SU-DHL-6 (cell line): ENCODE measurements around the gene FOXO3.

Experiments used
- H2AFZ ChIP-seq: fragments of 200-600 bp; sonication (generic); 2 replicates; pipeline ENCODE4 v1.6.1; 2014; ENCODE audit warnings: low read depth, mild to moderate bottlenecking, moderate library complexity, mixed read lengths, antibody characterized with exemption, low read length; ENCODE audit not compliant: severe bottlenecking
- H3F3A ChIP-seq: fragments of 200-600 bp; shearing (Covaris generic); 2 replicates; pipeline ENCODE4 v1.6.0; 2016; ENCODE audit warnings: antibody characterized with exemption, mild to moderate bottlenecking; ENCODE audit not compliant: insufficient read depth
- H3K27ac ChIP-seq: fragments of 200-600 bp; sonication (generic); 2 replicates; pipeline ENCODE4 v1.5.1; 2016; ENCODE audit warnings: low read depth, mild to moderate bottlenecking, low read length, moderate library complexity, mixed read lengths
- H3K27me3 ChIP-seq: fragments of 200-600 bp; sonication (generic), shearing (Covaris generic); 2 replicates; pipeline ENCODE4 v1.6.0; 2014; ENCODE audit warnings: mild to moderate bottlenecking, low read length
- H3K36me3 ChIP-seq: fragments of 200-600 bp; sonication (generic); 2 replicates; pipeline ENCODE4 v1.6.1; 2014; ENCODE audit warnings: mild to moderate bottlenecking, low read length, mixed read lengths
- H3K4me2 ChIP-seq: fragments of 300-600, 200-600 bp; shearing (Covaris generic), sonication (generic); 2 replicates; pipeline ENCODE4 v1.6.0; 2014; ENCODE audit warnings: low read length, low read depth, mild to moderate bottlenecking; ENCODE audit not compliant: poor library complexity, severe bottlenecking
- H3K4me3 ChIP-seq: fragments of 200-600 bp; sonication (generic); 2 replicates; pipeline ENCODE4 v1.5.1; 2014; ENCODE audit warnings: antibody characterized with exemption, low read length, mild to moderate bottlenecking, mixed read lengths; ENCODE audit not compliant: insufficient read depth, poor library complexity, severe bottlenecking
- H3K79me2 ChIP-seq: fragments of 200-600 bp; sonication (generic); 2 replicates; pipeline ENCODE4 v1.6.1; 2014; ENCODE audit warnings: mild to moderate bottlenecking, low read length, moderate library complexity; ENCODE audit not compliant: insufficient read depth
- H3K9ac ChIP-seq: fragments of 200-600 bp; sonication (generic); 2 replicates; pipeline ENCODE4 v1.7.0; 2014; ENCODE audit warnings: mild to moderate bottlenecking, low read length
- H3K9me2 ChIP-seq: fragments of 200-600 bp; sonication (generic); replicated peaks from 2 replicates; pipeline ENCODE4 v1.6.1; 2014; ENCODE audit warnings: low read length; ENCODE audit not compliant: insufficient read depth
- H3K9me3 ChIP-seq: fragments of 200-600 bp; sonication (generic); 2 replicates; pipeline ENCODE4 v1.6.1; 2014; ENCODE audit warnings: low read length, mixed read lengths; ENCODE audit not compliant: insufficient read depth
- H4K20me1 ChIP-seq: fragments of 200-600 bp; sonication (generic); 2 replicates; pipeline ENCODE4 v1.6.1; 2014; ENCODE audit warnings: low read depth, mild to moderate bottlenecking, antibody characterized with exemption, low read length, moderate library complexity, mixed read lengths
- CTCF ChIP-seq: fragments of 200-600 bp; sonication (generic); IDR thresholded peaks from one replicate; pipeline ENCODE4 v1.5.1; 2017; ENCODE audit warnings: antibody characterized with exemption, mild to moderate bottlenecking, low read length, moderate library complexity; ENCODE audit not compliant: insufficient read depth, poor library complexity, severe bottlenecking
- EZH2phosphoT487 ChIP-seq: fragments of 200-600 bp; sonication (generic), shearing (Covaris generic); conservative IDR thresholded peaks from 2 replicates; pipeline ENCODE4 v1.6.1; 2018; ENCODE audit warnings: mild to moderate bottlenecking, antibody characterized with exemption, low read length, moderate library complexity, mixed read lengths

The FOXO3 gene

GRCh38 chr6:108579328-108579721, 18.6 kb downstream of the FOXO3 start:
- Histone ChIP-seq H2AFZ (no peak overlapping the region), H3K27me3 (no peaks in the 10 kb centered on the region), H4K20me1 (no peaks in the 10 kb centered on the region), H3K9me3 (no peaks in the 10 kb centered on the region), H3K4me3 (no peak overlapping the region), H3K9me2 (no peaks in the 10 kb centered on the region), H3F3A (no peaks in the 10 kb centered on the region), H3K79me2 (no peaks in the 10 kb centered on the region), H3K27ac (no peak overlapping the region), H3K36me3 (no peaks in the 10 kb centered on the region), H3K4me2 (no peak overlapping the region), H3K9ac (no peak overlapping the region)
- TF ChIP-seq EZH2phosphoT487 (no peak), CTCF (no peak)

- no peak overlapping the region for H3K4me2 ChIP-seq
- no peak for TF ChIP-seq EZH2phosphoT487
- TF ChIP-seq CTCF: no peak
- H3K36me3 ChIP-seq: no peaks in the 10 kb centered on the region
- H3K9me3 ChIP-seq: no peaks in the 10 kb centered on the region
- H2AFZ ChIP-seq: no peak overlapping the region
- H3K79me2 ChIP-seq: no peaks in the 10 kb centered on the region
- no peak overlapping the region for H3K27ac ChIP-seq
- no peak overlapping the region for H3K4me3 ChIP-seq
- H4K20me1 ChIP-seq: no peaks in the 10 kb centered on the region
- no peak overlapping the region for H3K9ac ChIP-seq
- H3K27me3 ChIP-seq: no peaks in the 10 kb centered on the region
- no peaks in the 10 kb centered on the region for H3F3A ChIP-seq
- no peaks in the 10 kb centered on the region for H3K9me2 ChIP-seq
These were observed 19.9 kb downstream of the FOXO3 start for GRCh38 chr6:108580646-108581045.

GRCh38 chr6:108581237-108581931, 20.7 kb downstream of the FOXO3 start:
- Histone ChIP-seq H4K20me1 (no peaks in the 10 kb centered on the region), H3K27ac (no peak overlapping the region), H3K4me2 (no peak overlapping the region), H3K27me3 (no peaks in the 10 kb centered on the region), H3F3A (no peaks in the 10 kb centered on the region), H2AFZ (no peak overlapping the region), H3K9me3 (no peaks in the 10 kb centered on the region), H3K9me2 (no peaks in the 10 kb centered on the region), H3K36me3 (no peaks in the 10 kb centered on the region), H3K9ac (no peak overlapping the region), H3K79me2 (no peaks in the 10 kb centered on the region), H3K4me3 (no peak overlapping the region)
- TF ChIP-seq EZH2phosphoT487: no peak
- TF ChIP-seq CTCF: no peak
